A549 (cell line): ENCODE data around the gene SH2D3A.

ENCODE experiments used
- HDAC2 ChIP-seq: fragments of 200-600 bp; sonication (generic); IDR thresholded peaks from 2 replicates; pipeline ENCODE4 v1.6.1; 2016
- POLR2A ChIP-seq: IDR thresholded peaks from 2 replicates; pipeline ENCODE4 v1.6.1; 2012; ENCODE audit warnings: mild to moderate bottlenecking, low read length
- TF ChIP-seq, protein P1 (sequence below): IDR thresholded peaks from 2 replicates; pipeline ENCODE4 v1.6.1; 2012
- TF ChIP-seq, protein P2 (sequence below): fragments of >200 bp; sonication (Bioruptor Twin); formaldehyde crosslinking; IDR thresholded peaks from 3 replicates; pipeline ENCODE4 v1.5.1; 2016

GRCh38 chr19:6716610-6716970 is 50.6 kb downstream of the SH2D3A start:
- TF ChIP-seq, protein P1, sequence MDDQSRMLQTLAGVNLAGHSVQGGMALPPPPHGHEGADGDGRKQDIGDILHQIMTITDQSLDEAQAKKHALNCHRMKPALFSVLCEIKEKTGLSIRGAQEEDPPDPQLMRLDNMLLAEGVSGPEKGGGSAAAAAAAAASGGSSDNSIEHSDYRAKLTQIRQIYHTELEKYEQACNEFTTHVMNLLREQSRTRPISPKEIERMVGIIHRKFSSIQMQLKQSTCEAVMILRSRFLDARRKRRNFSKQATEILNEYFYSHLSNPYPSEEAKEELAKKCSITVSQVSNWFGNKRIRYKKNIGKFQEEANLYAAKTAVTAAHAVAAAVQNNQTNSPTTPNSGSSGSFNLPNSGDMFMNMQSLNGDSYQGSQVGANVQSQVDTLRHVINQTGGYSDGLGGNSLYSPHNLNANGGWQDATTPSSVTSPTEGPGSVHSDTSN = no peak
- TF ChIP-seq HDAC2 (no peak), POLR2A (no peak)
- TF ChIP-seq, protein P2, sequence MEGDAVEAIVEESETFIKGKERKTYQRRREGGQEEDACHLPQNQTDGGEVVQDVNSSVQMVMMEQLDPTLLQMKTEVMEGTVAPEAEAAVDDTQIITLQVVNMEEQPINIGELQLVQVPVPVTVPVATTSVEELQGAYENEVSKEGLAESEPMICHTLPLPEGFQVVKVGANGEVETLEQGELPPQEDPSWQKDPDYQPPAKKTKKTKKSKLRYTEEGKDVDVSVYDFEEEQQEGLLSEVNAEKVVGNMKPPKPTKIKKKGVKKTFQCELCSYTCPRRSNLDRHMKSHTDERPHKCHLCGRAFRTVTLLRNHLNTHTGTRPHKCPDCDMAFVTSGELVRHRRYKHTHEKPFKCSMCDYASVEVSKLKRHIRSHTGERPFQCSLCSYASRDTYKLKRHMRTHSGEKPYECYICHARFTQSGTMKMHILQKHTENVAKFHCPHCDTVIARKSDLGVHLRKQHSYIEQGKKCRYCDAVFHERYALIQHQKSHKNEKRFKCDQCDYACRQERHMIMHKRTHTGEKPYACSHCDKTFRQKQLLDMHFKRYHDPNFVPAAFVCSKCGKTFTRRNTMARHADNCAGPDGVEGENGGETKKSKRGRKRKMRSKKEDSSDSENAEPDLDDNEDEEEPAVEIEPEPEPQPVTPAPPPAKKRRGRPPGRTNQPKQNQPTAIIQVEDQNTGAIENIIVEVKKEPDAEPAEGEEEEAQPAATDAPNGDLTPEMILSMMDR = no peak
